Endothelial cell of umbilical vein (primary cell): ENCODE measurements around the gene PPM1H. TPM values are rescaled to one million over a fixed set of nuclear protein-coding genes. Genes with fewer than 3 reads are reported as not detected.

Experiments used
- BruUV-seq: library from RNA; stranded (reverse); fragments of 400-500 nt; replicated peaks from 2 replicates; lab custom pipeline; 2021; lab: Mats Ljungman, UMichigan
- CTCF ChIA-PET: fragments of 300-600, 350-600 bp; sonication (Branson Sonifier 250); formaldehyde crosslinking; loops from one replicate; lab custom pipeline; 2021; ENCODE audit warnings: antibody characterized with exemption, inconsistent platforms; lab: Charles Lee
- POLR2A ChIA-PET: fragments of 300-600, 350-600 bp; sonication (Branson Sonifier 250); formaldehyde crosslinking; loops from one replicate; lab custom pipeline; 2021; ENCODE audit warnings: antibody characterized with exemption, inconsistent platforms; lab: Charles Lee
- DNase-seq: peaks from one replicate; pipeline ENCODE4 v3.0.0-alpha.2; 2011; ENCODE audit warnings: low read depth, low spot score
- FAIRE-seq: peaks from 2 replicates; lab custom pipeline; 2011; peaks lifted over from hg19 to GRCh38; lab: Jason Lieb, UNC
- H2AFZ ChIP-seq: 2 replicates; pipeline ENCODE4 v1.6.0; 2012; ENCODE audit warnings: low read depth, low read length, control low read depth, inconsistent platforms
- H3K27ac ChIP-seq: 2 replicates; pipeline ENCODE4 v1.5.1; 2011; ENCODE audit warnings: low read depth, mild to moderate bottlenecking, control low read depth, low read length, moderate library complexity; ENCODE audit not compliant: insufficient read depth
- H3K27me3 ChIP-seq, 2 experiments: 2 replicates each; pipeline versions ENCODE4 v1.6.0 to v1.6.1; 2011; ENCODE audit warnings: low read length in 2 of 2, mixed read lengths in 1 of 2; ENCODE audit not compliant: control insufficient read depth in 2 of 2, insufficient read depth in 2 of 2
- H3K36me3 ChIP-seq, 2 experiments: 2 replicates in 1 of 2; 3 replicates in 1 of 2; pipeline ENCODE4 v1.5.1; 2011; ENCODE audit warnings: low read length in 2 of 2, mild to moderate bottlenecking in 1 of 2, moderate library complexity in 1 of 2; ENCODE audit not compliant: control insufficient read depth in 2 of 2, insufficient read depth in 2 of 2; ENCODE audit errors: extremely low read depth in 1 of 2
- H3K4me1 ChIP-seq: 3 replicates; pipeline ENCODE4 v1.5.1; 2011; ENCODE audit warnings: mild to moderate bottlenecking, low read length; ENCODE audit not compliant: control insufficient read depth, insufficient read depth; ENCODE audit errors: extremely low read depth
- H3K4me2 ChIP-seq: 2 replicates; pipeline ENCODE4 v1.6.1; 2011; ENCODE audit warnings: low read length, control low read depth, mixed read lengths; ENCODE audit not compliant: insufficient read depth
- H3K4me3 ChIP-seq, 3 experiments: fragments of 200-600 bp in 1 of 3; sonication (generic), shearing (Covaris generic) in 1 of 3; replicated peaks in 1 of 3; 2 replicates each; pipeline ENCODE4 v1.5.1; 2011 to 2016; ENCODE audit warnings: control low read depth in 3 of 3, low read length in 3 of 3, mild to moderate bottlenecking in 2 of 3, inconsistent platforms in 1 of 3, low read depth in 1 of 3, moderate library complexity in 1 of 3; ENCODE audit not compliant: insufficient read depth in 1 of 3
- H3K79me2 ChIP-seq: 2 replicates; pipeline ENCODE4 v1.6.0; 2012; ENCODE audit warnings: low read length, inconsistent platforms; ENCODE audit not compliant: control insufficient read depth, insufficient read depth
- H3K9ac ChIP-seq: replicated peaks from 2 replicates; pipeline ENCODE3; 2011; ENCODE audit warnings: low read length, control low read depth; ENCODE audit not compliant: insufficient read depth; ENCODE audit errors: extremely low read depth
- H3K9me1 ChIP-seq: replicated peaks from 3 replicates; pipeline ENCODE4 v1.6.0; 2011; ENCODE audit warnings: mild to moderate bottlenecking, low read length; ENCODE audit not compliant: control insufficient read depth, insufficient read depth; ENCODE audit errors: extremely low read depth
- H3K9me3 ChIP-seq: replicated peaks from 2 replicates; pipeline ENCODE4 v1.5.1; 2012; ENCODE audit warnings: low read length, inconsistent platforms; ENCODE audit not compliant: control insufficient read depth, insufficient read depth
- H4K20me1 ChIP-seq: replicated peaks from 2 replicates; pipeline ENCODE3; 2011; ENCODE audit warnings: mild to moderate bottlenecking, low read length; ENCODE audit not compliant: control insufficient read depth, insufficient read depth; ENCODE audit errors: extremely low read depth
- CTCF ChIP-seq, 2 donors: IDR thresholded peaks; 1 replicate in 1 of 2; 2 replicates in 1 of 2; pipeline ENCODE4 v1.5.1; 2011; ENCODE audit warnings: low read length in 2 of 2, mild to moderate bottlenecking in 2 of 2, moderate library complexity in 2 of 2, control low read depth in 1 of 2, inconsistent platforms in 1 of 2, low read depth in 1 of 2; ENCODE audit not compliant: insufficient read depth in 1 of 2; ENCODE audit errors: extremely low read depth in 1 of 2
- EZH2 ChIP-seq: IDR thresholded peaks from 2 replicates; pipeline ENCODE4 v1.6.1; 2012; ENCODE audit warnings: borderline replicate concordance, low read depth, mild to moderate bottlenecking, moderate library complexity, low read length, inconsistent platforms; ENCODE audit not compliant: severe bottlenecking
- FOS ChIP-seq: IDR thresholded peaks from 2 replicates; pipeline ENCODE4 v1.6.1; 2011; ENCODE audit warnings: mild to moderate bottlenecking, low read length, moderate library complexity, borderline replicate concordance; ENCODE audit not compliant: insufficient read depth
- GATA2 ChIP-seq: IDR thresholded peaks from 2 replicates; pipeline ENCODE4 v1.7.0; 2011; ENCODE audit warnings: low read depth, mild to moderate bottlenecking, moderate library complexity, mixed read lengths, low read length; ENCODE audit not compliant: insufficient read length, insufficient read depth
- JUN ChIP-seq: IDR thresholded peaks from 2 replicates; pipeline ENCODE4 v1.6.1; 2011; ENCODE audit warnings: borderline replicate concordance, low read depth; ENCODE audit not compliant: insufficient read length, insufficient read depth
- MYC ChIP-seq: IDR thresholded peaks from one replicate; pipeline ENCODE4 v1.6.1; 2011; ENCODE audit warnings: mild to moderate bottlenecking, low read depth, low read length
- POLR2A ChIP-seq: IDR thresholded peaks from 2 replicates; pipeline ENCODE4 v1.6.1; 2012; ENCODE audit warnings: low read depth, mild to moderate bottlenecking, control low read depth, low read length
- POLR2AphosphoS5 ChIP-seq: IDR thresholded peaks from 2 replicates; pipeline ENCODE4 v1.6.1; 2012; ENCODE audit warnings: low read depth, mild to moderate bottlenecking, control low read depth, low read length, moderate library complexity; ENCODE audit not compliant: insufficient read depth
- dilution Hi-C: fragments of 300-500 bp; cut with MboI; formaldehyde crosslinking; loops from one replicate; pipeline ENCODE4 v1.15.0; 2019; ENCODE audit warnings: low sequenced_read_pairs; ENCODE audit not compliant: extremely low pct_ligation_motif_present
- intact Hi-C: fragments of 100-400 bp; cut with micrococcal nuclease; formaldehyde crosslinking; loops from one replicate; pipeline ENCODE4 v1.10.0; 2022
- polyA plus RNA-seq, 4 experiments: library from polyadenylated mRNA; depleted of rRNA in 3 of 4; stranded (reverse) in 3 of 4; unstranded in 1 of 4; fragments of >200 nt; gene quantifications; 2 replicates each; pipeline versions ENCODE4 v1.2.1 to v1.2.3, GENCODE V29; 2011 to 2012; ENCODE audit warnings: missing spikeins in 1 of 4
- total RNA-seq: library from RNA; stranded (reverse); gene quantifications from 2 replicates; pipeline ENCODE4 v1.2.3, GENCODE V29; 2021
- TF ChIP-seq, protein P1 (sequence below): IDR thresholded peaks from 2 replicates; pipeline ENCODE4 v1.6.1; 2011; ENCODE audit not compliant: insufficient read depth, insufficient read length

The PPM1H gene
- total and polyA plus RNA-seq, 2 donors (not counting 3 experiments of a cell fraction or from before 2014, with no cell fraction given): 1.0 to 7.2 TPM

DNA sequence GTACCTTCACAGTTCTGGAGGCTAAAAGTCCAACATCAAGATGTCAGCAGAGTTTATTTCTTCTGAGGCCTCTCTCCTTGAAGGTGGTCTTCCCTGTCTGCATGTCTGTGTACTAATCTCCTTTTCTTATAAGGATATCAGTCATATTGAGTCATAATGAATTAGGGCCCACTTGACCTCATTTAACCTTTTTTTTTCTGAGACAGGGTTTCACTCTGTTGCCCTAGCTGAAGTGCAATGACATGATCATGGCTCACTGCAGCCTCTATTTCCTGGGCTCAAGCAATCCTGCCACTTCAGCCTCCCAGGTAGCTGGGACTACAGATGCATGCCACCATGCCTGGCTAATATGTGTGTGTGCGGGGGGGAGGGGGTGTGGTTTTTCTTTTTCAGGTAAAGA, 41.7 kb downstream of the PPM1H start:
- BruUV-seq: no TSS peak
- Histone ChIP-seq H3K9me1 (peaks cover 2% of the 10 kb centered on the region), H4K20me1 (no peaks in the 10 kb centered on the region), H3K36me3 (no peaks in the 10 kb centered on the region), H3K27ac (no peak overlapping the region), H3K9me3 (no peaks in the 10 kb centered on the region), H3K27me3 (no peaks in the 10 kb centered on the region), H3K4me3 (no peak overlapping the region), H3K4me1 (no peaks in the 10 kb centered on the region), H3K79me2 (no peaks in the 10 kb centered on the region), H3K4me2 (no peak overlapping the region), H3K9ac (no peak overlapping the region), H2AFZ (no peak overlapping the region)
- TF ChIP-seq EZH2 (no peak), JUN (no peak), MYC (no peak), FOS (no peak), POLR2A (no peak), POLR2AphosphoS5 (no peak), GATA2 (no peak), CTCF (IDR thresholded peaks at IDR 0.05; ENCODE audit: extremely low read depth in 1 of 2, insufficient read depth in 1 of 2, low read depth in 1 of 2, low read length in 2 of 2) (no peak)
- TF ChIP-seq, protein P1, sequence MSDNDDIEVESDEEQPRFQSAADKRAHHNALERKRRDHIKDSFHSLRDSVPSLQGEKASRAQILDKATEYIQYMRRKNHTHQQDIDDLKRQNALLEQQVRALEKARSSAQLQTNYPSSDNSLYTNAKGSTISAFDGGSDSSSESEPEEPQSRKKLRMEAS: no peak
- DNase-seq (no peak), FAIRE-seq (no peak)
- dilution Hi-C loops: no loop called here
- POLR2A ChIA-PET: no interaction called here
- CTCF ChIA-PET: interaction anchor here (0.8 kb wide), 1 partner anchor 8 kb away, joined by 3 read pairs; no protein-coding TSS in a partner anchor
- intact Hi-C loops: no loop called here
